ENCODE results near the gene KRT75. TPM values are rescaled to one million over a fixed set of nuclear protein-coding genes. Genes with fewer than 3 reads are reported as not detected.
"Not testable (repeated sequence)": the region's sequence is repeated elsewhere in the genome, so short reads cannot be mapped to it uniquely, and the experiment has no call there.

KRT75 gene
- total and polyA plus RNA-seq, 7 experiments from 2014 or later: not detected

- DNase-seq (no peak), ATAC-seq (no peak)
- no peak overlapping the region for H3K4me3 Mint-ChIP-seq
- H3K36me3 ChIP-seq (ENCODE audit: control insufficient read depth in 2 of 3, insufficient read depth in 3 of 3, low read length in 3 of 3): no peaks in the 10 kb centered on the region
- no peaks in the 10 kb centered on the region for H3K36me3 Mint-ChIP-seq
- no peak overlapping the region for H3K4me3 ChIP-seq (ENCODE audit: low read length)
- no peak overlapping the region for H3K27ac Mint-ChIP-seq
- H3K27ac ChIP-seq (ENCODE audit: low read depth, low read length): no peak overlapping the region
- no peaks in the 10 kb centered on the region for H3K9me3 Mint-ChIP-seq
- ChIA-PET POLR2A (no interaction called here), CTCF (no interaction called here)
- H3K27me3 Mint-ChIP-seq: peaks cover 8 to 54% (median 15%) of the 10 kb centered on the region in 5 donors
- no peaks in the 10 kb centered on the region for H3K27me3 ChIP-seq (ENCODE audit: control insufficient read depth in 2 of 2, insufficient read depth in 2 of 2, low read length in 2 of 2)
- no peaks in the 10 kb centered on the region for H3K9me3 ChIP-seq (ENCODE audit: control insufficient read depth in 2 of 3, low read length in 3 of 3)
- no peaks in the 10 kb centered on the region for H3K4me1 ChIP-seq (ENCODE audit: control insufficient read depth in 2 of 2, insufficient read depth in 2 of 2, low read length in 2 of 2)
- intact Hi-C loops (cut with micrococcal nuclease): no loop called here
- no peaks in the 10 kb centered on the region for H3K4me1 Mint-ChIP-seq
Observed at GRCh38 chr12:52461693-52462092, 27.5 kb upstream of the KRT75 start.

GRCh38 chr12:52458861-52459260 lies 24.7 kb upstream of the KRT75 start:
- intact Hi-C loops (cut with micrococcal nuclease): no loop called here
- no peak for DNase-seq
- peaks cover 0 to 8% (median 0%) of the 10 kb centered on the region in 7 donors for H3K4me1 Mint-ChIP-seq

DNA sequence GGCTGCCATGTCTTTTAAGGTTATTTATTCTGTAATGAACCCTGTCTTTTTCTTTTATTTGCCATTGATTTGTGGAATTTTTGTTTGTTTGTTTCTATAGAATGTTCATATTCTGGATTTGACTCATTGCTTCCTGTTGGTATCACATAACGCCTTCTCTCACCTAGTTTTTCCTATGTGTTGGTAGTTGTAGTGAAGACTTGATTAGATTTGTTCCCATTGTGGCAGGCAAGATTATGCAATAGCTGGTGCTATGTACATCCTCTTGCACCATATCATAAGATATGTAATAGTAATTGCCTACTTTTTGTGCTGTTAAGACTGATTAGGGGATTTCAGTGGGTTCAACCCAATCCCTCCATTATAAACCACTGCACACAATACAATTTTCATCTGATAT lies 21.6 kb upstream of the KRT75 start:
- intact Hi-C loops (cut with micrococcal nuclease): no loop called here
- no peak overlapping the region for H3K27ac ChIP-seq (ENCODE audit: low read depth, low read length)
- ChIA-PET POLR2A (no interaction called here), CTCF (no interaction called here)
- no peaks in the 10 kb centered on the region for H3K36me3 ChIP-seq (ENCODE audit: control insufficient read depth in 2 of 3, insufficient read depth in 3 of 3, low read length in 3 of 3)
- H3K4me1 ChIP-seq (ENCODE audit: control insufficient read depth in 2 of 2, insufficient read depth in 2 of 2, low read length in 2 of 2): no peaks in the 10 kb centered on the region
- Mint-ChIP-seq H3K27ac (no peak overlapping the region), H3K36me3 (no peaks in the 10 kb centered on the region), H3K9me3 (no peaks in the 10 kb centered on the region), H3K4me1 (peaks cover 0 to 8% (median 0%) of the 10 kb centered on the region in 7 donors), H3K27me3 (peaks cover 0 to 43% (median 11%) of the 10 kb centered on the region in 5 donors), H3K4me3 (no peak overlapping the region)
- H3K9me3 ChIP-seq (ENCODE audit: control insufficient read depth in 2 of 3, low read length in 3 of 3): no peaks in the 10 kb centered on the region
- DNase-seq (no peak), ATAC-seq (no peak)
- H3K4me3 ChIP-seq (ENCODE audit: low read length): no peak overlapping the region
- H3K27me3 ChIP-seq (ENCODE audit: control insufficient read depth in 2 of 2, insufficient read depth in 2 of 2, low read length in 2 of 2): no peaks in the 10 kb centered on the region

More at GRCh38 chr12:52458861-52459260, 24.7 kb upstream of the KRT75 start:
- ATAC-seq: no peak
- no peaks in the 10 kb centered on the region for H3K36me3 ChIP-seq (ENCODE audit: control insufficient read depth in 2 of 3, insufficient read depth in 3 of 3, low read length in 3 of 3)
- no peak overlapping the region for H3K4me3 Mint-ChIP-seq
- H3K36me3 Mint-ChIP-seq: no peaks in the 10 kb centered on the region
- no peaks in the 10 kb centered on the region for H3K9me3 Mint-ChIP-seq
- H3K4me3 ChIP-seq (ENCODE audit: low read length): no peak overlapping the region
- POLR2A ChIA-PET: no interaction called here
- no peaks in the 10 kb centered on the region for H3K4me1 ChIP-seq (ENCODE audit: control insufficient read depth in 2 of 2, insufficient read depth in 2 of 2, low read length in 2 of 2)
- peaks cover 8 to 49% (median 15%) of the 10 kb centered on the region in 5 donors for H3K27me3 Mint-ChIP-seq
- H3K27ac ChIP-seq (ENCODE audit: low read depth, low read length): no peak overlapping the region
- no peak overlapping the region for H3K27ac Mint-ChIP-seq
- H3K9me3 ChIP-seq (ENCODE audit: control insufficient read depth in 2 of 3, low read length in 3 of 3): no peaks in the 10 kb centered on the region
- H3K27me3 ChIP-seq (ENCODE audit: control insufficient read depth in 2 of 2, insufficient read depth in 2 of 2, low read length in 2 of 2): no peaks in the 10 kb centered on the region
- CTCF ChIA-PET: no interaction called here

DNA sequence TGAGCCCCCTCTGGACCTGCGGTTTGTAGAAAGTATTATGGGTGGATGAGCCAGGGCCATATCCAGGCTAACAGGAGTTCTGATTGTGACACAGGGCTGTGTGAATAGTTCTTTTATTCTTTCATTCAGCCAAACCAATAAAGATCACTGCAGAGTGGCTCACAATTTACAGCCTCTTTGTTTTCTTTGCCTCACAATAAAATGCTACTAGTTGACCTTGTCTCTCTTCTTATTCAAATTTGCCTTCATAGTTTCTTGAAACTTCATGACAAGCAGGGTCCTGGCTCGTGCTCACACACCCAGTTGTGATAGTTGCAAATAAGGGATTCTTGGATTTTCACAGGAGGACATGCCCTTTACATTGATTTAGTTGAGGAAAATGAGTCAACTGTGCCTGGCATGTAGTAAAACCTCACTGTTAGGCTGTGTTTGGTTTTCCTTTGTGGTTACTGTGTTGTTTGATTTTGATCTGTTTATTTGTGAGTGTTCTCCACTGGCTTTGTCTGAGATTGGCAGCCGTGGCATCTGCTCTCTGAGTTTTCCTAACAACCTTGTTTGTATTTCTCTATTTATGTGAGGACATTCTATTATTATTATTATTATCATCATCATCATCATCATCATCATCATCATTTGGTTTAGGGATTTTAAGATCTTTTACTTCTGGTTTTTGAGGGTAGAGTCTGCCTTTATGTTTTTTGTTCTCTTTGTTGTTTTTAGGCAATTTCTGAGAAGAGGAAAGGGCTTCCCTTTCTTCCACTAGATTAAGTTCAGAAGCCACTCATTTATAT lies 20.4 kb upstream of the KRT75 start:
- ATAC-seq: no peak
- H3K27me3 ChIP-seq (ENCODE audit: control insufficient read depth in 2 of 2, insufficient read depth in 2 of 2, low read length in 2 of 2): no peaks in the 10 kb centered on the region
- no peak overlapping the region for H3K4me3 Mint-ChIP-seq
- peaks cover 0 to 41% (median 3%) of the 10 kb centered on the region in 5 donors for H3K27me3 Mint-ChIP-seq
- H3K27ac ChIP-seq (ENCODE audit: low read depth, low read length): no peak overlapping the region
- no peak overlapping the region for H3K27ac Mint-ChIP-seq
- no peaks in the 10 kb centered on the region for H3K9me3 ChIP-seq (ENCODE audit: control insufficient read depth in 2 of 3, low read length in 3 of 3)
- intact Hi-C loops (cut with micrococcal nuclease): no loop called here
- no peaks in the 10 kb centered on the region for H3K4me1 ChIP-seq (ENCODE audit: control insufficient read depth in 2 of 2, insufficient read depth in 2 of 2, low read length in 2 of 2)
- DNase-seq: no peak
- no peaks in the 10 kb centered on the region for H3K9me3 Mint-ChIP-seq
- H3K36me3 Mint-ChIP-seq: no peaks in the 10 kb centered on the region
- CTCF ChIA-PET: no interaction called here
- no peak overlapping the region for H3K4me3 ChIP-seq (ENCODE audit: low read length)
- peaks cover 0 to 8% (median 0%) of the 10 kb centered on the region in 7 donors for H3K4me1 Mint-ChIP-seq
- no peaks in the 10 kb centered on the region for H3K36me3 ChIP-seq (ENCODE audit: control insufficient read depth in 2 of 3, insufficient read depth in 3 of 3, low read length in 3 of 3)
- POLR2A ChIA-PET: no interaction called here

GRCh38 chr12:52452101-52452500 lies 17.9 kb upstream of the KRT75 start, which contains the start of gene KRT6B:
TSS of gene KRT6B (minus strand) at chr12:52452146. CDS start at chr12:52452078, 68 bp downstream.
- CTCF ChIA-PET: no interaction called here

DNA sequence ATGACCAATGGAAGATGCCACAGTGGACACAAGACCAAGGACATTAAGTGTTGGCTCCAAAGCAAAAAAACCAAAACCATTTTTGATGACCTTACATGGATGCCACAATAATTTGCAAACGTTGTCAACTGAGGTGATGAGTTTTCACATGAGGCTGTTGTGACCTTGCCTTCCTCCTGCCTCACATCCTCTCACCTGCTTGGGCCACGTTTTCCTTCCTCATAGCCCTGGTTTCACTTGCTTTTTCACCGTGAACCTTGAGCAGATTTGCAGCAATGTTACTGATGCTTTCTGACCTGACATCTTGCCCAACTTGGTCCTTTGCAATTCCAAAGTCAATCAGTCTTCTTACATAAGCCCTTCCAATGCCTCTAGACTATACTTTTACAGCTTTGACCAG lies 14.1 kb upstream of the KRT75 start:
- Histone ChIP-seq H3K9me3 (ENCODE audit: control insufficient read depth in 2 of 3, low read length in 3 of 3) (no peaks in the 10 kb centered on the region), H3K4me3 (ENCODE audit: low read length) (no peak overlapping the region), H3K27me3 (ENCODE audit: control insufficient read depth in 2 of 2, insufficient read depth in 2 of 2, low read length in 2 of 2) (no peaks in the 10 kb centered on the region), H3K4me1 (ENCODE audit: control insufficient read depth in 2 of 2, insufficient read depth in 2 of 2, low read length in 2 of 2) (no peaks in the 10 kb centered on the region), H3K27ac (ENCODE audit: low read depth, low read length) (no peak overlapping the region), H3K36me3 (ENCODE audit: control insufficient read depth in 2 of 3, insufficient read depth in 3 of 3, low read length in 3 of 3) (no peaks in the 10 kb centered on the region)
- ChIA-PET POLR2A (no interaction called here), CTCF (no interaction called here)
- H3K4me3 Mint-ChIP-seq: no peak overlapping the region
- no peaks in the 10 kb centered on the region for H3K9me3 Mint-ChIP-seq
- DNase-seq (no peak), ATAC-seq (no peak)
- intact Hi-C loops (cut with micrococcal nuclease): no loop called here
- peaks cover 0 to 10% (median 0%) of the 10 kb centered on the region in 7 donors for H3K4me1 Mint-ChIP-seq
- no peaks in the 10 kb centered on the region for H3K36me3 Mint-ChIP-seq
- H3K27me3 Mint-ChIP-seq: peaks cover 0 to 28% (median 11%) of the 10 kb centered on the region in 5 donors
- H3K27ac Mint-ChIP-seq: no peak overlapping the region

More at GRCh38 chr12:52452101-52452500, 17.9 kb upstream of the KRT75 start, which contains the start of gene KRT6B:
- Mint-ChIP-seq H3K27me3 (peaks cover 0 to 25% (median 0%) of the 10 kb centered on the region in 5 donors), H3K36me3 (no peaks in the 10 kb centered on the region), H3K4me1 (peaks cover 0 to 12% (median 5%) of the 10 kb centered on the region in 7 donors), H3K27ac (no peak within 1 kb of the TSS), H3K4me3 (no peak within 1 kb of the TSS), H3K9me3 (no peaks in the 10 kb centered on the region)
- no peak within 1 kb of the TSS for H3K4me3 ChIP-seq (ENCODE audit: low read length)
- no peaks in the 10 kb centered on the region for H3K4me1 ChIP-seq (ENCODE audit: control insufficient read depth in 2 of 2, insufficient read depth in 2 of 2, low read length in 2 of 2)
- no peaks in the 10 kb centered on the region for H3K9me3 ChIP-seq (ENCODE audit: control insufficient read depth in 2 of 3, low read length in 3 of 3)
- H3K36me3 ChIP-seq (ENCODE audit: control insufficient read depth in 2 of 3, insufficient read depth in 3 of 3, low read length in 3 of 3): no peaks in the 10 kb centered on the region
- POLR2A ChIA-PET: no interaction called here
- no peaks in the 10 kb centered on the region for H3K27me3 ChIP-seq (ENCODE audit: control insufficient read depth in 2 of 2, insufficient read depth in 2 of 2, low read length in 2 of 2)
- H3K27ac ChIP-seq (ENCODE audit: low read depth, low read length): no peak within 1 kb of the TSS
- intact Hi-C loops (cut with micrococcal nuclease): no loop called here
- DNase-seq (no peak), ATAC-seq (no peak)

GRCh38 chr12:52447196-52447595 lies 13.0 kb upstream of the KRT75 start:
- H3K9me3 Mint-ChIP-seq; intact Hi-C loops (cut with micrococcal nuclease); H3K4me1 ChIP-seq (ENCODE audit: control insufficient read depth in 2 of 2, insufficient read depth in 2 of 2, low read length in 2 of 2); H3K27me3 ChIP-seq (ENCODE audit: control insufficient read depth in 2 of 2, insufficient read depth in 2 of 2, low read length in 2 of 2); H3K27ac ChIP-seq (ENCODE audit: low read depth, low read length); DNase-seq; H3K36me3 ChIP-seq (ENCODE audit: control insufficient read depth in 2 of 3, insufficient read depth in 3 of 3, low read length in 3 of 3); H3K4me3 Mint-ChIP-seq; H3K27ac Mint-ChIP-seq; H3K9me3 ChIP-seq (ENCODE audit: control insufficient read depth in 2 of 3, low read length in 3 of 3); ATAC-seq; POLR2A ChIA-PET; H3K4me3 ChIP-seq (ENCODE audit: low read length); H3K36me3 Mint-ChIP-seq; CTCF ChIA-PET; H3K4me1 Mint-ChIP-seq: not testable (repeated sequence)
- H3K27me3 Mint-ChIP-seq: peaks cover 3 to 34% (median 16%) of the 10 kb centered on the region in 5 donors
